Aorta (tissue), 5 donors: Measurements from ENCODE around the gene RSRC1. TPM values are rescaled to one million over a fixed set of nuclear protein-coding genes. Genes with fewer than 3 reads are reported as not detected.
A peak's percentile ranks its signal among the peaks of the same experiment; 100 is the strongest.
"Not testable (repeated sequence)": the region's sequence is repeated elsewhere in the genome, so short reads cannot be mapped to it uniquely, and the experiment has no call there.

Experiments
- ATAC-seq: fragments of 200-7000 bp; cut with Tn5 transposase; one replicate; pipeline ENCODE4 v1.9.1; 2022; ENCODE audit warnings: moderate library complexity; ENCODE audit not compliant: low FRiP score
- DNase-seq, 2 donors: peaks; one replicate each; pipeline ENCODE4 v3.0.0-alpha.2; 2020
- H3K27ac ChIP-seq, 2 donors: one replicate each; pipeline ENCODE4 v1.5.1; 2013; ENCODE audit warnings: low read length in 2 of 2, mild to moderate bottlenecking in 2 of 2, moderate library complexity in 2 of 2, control low read depth in 1 of 2, inconsistent platforms in 1 of 2, low read depth in 1 of 2
- H3K27me3 ChIP-seq, 2 donors: one replicate each; pipeline ENCODE4 v1.6.1; 2013; ENCODE audit warnings: control low read depth in 1 of 2, low read length in 1 of 2, mild to moderate bottlenecking in 1 of 2, moderate library complexity in 1 of 2; ENCODE audit not compliant: insufficient read depth in 2 of 2, control insufficient read depth in 1 of 2
- H3K36me3 ChIP-seq, 2 donors: one replicate each; pipeline ENCODE4 v1.6.1; 2013; ENCODE audit warnings: control low read depth in 1 of 2, low read length in 1 of 2, mild to moderate bottlenecking in 1 of 2; ENCODE audit not compliant: insufficient read depth in 2 of 2, control insufficient read depth in 1 of 2
- H3K4me1 ChIP-seq, 2 donors: one replicate each; pipeline ENCODE4 v1.6.1; 2013; ENCODE audit warnings: low read length in 2 of 2, control low read depth in 1 of 2, mild to moderate bottlenecking in 1 of 2, moderate library complexity in 1 of 2; ENCODE audit not compliant: insufficient read depth in 2 of 2, control insufficient read depth in 1 of 2
- H3K4me3 ChIP-seq, 2 donors: one replicate each; pipeline ENCODE4 v1.5.1; 2013; ENCODE audit warnings: low read length in 2 of 2, control low read depth in 1 of 2, mild to moderate bottlenecking in 1 of 2
- H3K9me3 ChIP-seq: one replicate; pipeline ENCODE4 v1.6.1; 2013; ENCODE audit warnings: mild to moderate bottlenecking, low read length; ENCODE audit not compliant: control insufficient read depth
- WGBS, 2 donors: extraction: QIAGEN DNeasy Blood & Tissue Kit; methylation state at CpG; one replicate each; pipeline ENCODE4 v1.1.7; 2013; 5-methylcytosine and 5-hydroxymethylcytosine counted together
- intact Hi-C, 2 donors: fragments of 100-400 bp; cut with DNase I; formaldehyde crosslinking; loops; one replicate each; pipeline versions ENCODE4 v1.14.2 to v1.15.0; 2022
- long read RNA-seq, 2 donors: library from polyadenylated mRNA; unstranded; transcript quantifications; one replicate each; pipeline ENCODE4 v2.0.0, GENCODE V29; 2020 to 2021
- polyA plus RNA-seq, 2 donors: library from polyadenylated mRNA; stranded (reverse); fragments of 200-250 nt; gene quantifications; one replicate each; pipeline ENCODE4 v1.2.3, GENCODE V29; 2013
- total RNA-seq, 2 donors: library from RNA; stranded (reverse); fragmentation: NEBNext Ultra II Directional; extraction: Animal tissue kit (Norgen Biotek cat#: 25700); gene quantifications; one replicate each; pipeline ENCODE4 v1.2.1, GENCODE V29; 2021
- donor health status: healthy with polysubstance abuse.
- donor health status: Bipolar disorder and iron deficiency.
- donor health status: DM: no; HTN: no; CAD: no.
- donor health status: DM: no; HTN: no; CAD: no.
- donor health status: DM: yes; HTN: yes; CAD: no.

RSRC1 gene, protein sequence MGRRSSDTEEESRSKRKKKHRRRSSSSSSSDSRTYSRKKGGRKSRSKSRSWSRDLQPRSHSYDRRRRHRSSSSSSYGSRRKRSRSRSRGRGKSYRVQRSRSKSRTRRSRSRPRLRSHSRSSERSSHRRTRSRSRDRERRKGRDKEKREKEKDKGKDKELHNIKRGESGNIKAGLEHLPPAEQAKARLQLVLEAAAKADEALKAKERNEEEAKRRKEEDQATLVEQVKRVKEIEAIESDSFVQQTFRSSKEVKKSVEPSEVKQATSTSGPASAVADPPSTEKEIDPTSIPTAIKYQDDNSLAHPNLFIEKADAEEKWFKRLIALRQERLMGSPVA
- 10 to 100 TPM; 30.7 to 39.4 TPM for total RNA-seq
- 10 to 100 TPM; 17.3 to 26.2 TPM for polyA plus RNA-seq
- long read RNA-seq, donor 1, partial matches to known transcripts, result 4 of 13 reads
- long read RNA-seq, donor 1, other reads (novel, unspliced or antisense), result 2 of 13 reads
- long read RNA-seq, donor 2, partial matches to known transcripts, result 1 of 8 reads
- long read RNA-seq, donor 2, other reads (novel, unspliced or antisense), result 6 of 8 reads

DNA sequence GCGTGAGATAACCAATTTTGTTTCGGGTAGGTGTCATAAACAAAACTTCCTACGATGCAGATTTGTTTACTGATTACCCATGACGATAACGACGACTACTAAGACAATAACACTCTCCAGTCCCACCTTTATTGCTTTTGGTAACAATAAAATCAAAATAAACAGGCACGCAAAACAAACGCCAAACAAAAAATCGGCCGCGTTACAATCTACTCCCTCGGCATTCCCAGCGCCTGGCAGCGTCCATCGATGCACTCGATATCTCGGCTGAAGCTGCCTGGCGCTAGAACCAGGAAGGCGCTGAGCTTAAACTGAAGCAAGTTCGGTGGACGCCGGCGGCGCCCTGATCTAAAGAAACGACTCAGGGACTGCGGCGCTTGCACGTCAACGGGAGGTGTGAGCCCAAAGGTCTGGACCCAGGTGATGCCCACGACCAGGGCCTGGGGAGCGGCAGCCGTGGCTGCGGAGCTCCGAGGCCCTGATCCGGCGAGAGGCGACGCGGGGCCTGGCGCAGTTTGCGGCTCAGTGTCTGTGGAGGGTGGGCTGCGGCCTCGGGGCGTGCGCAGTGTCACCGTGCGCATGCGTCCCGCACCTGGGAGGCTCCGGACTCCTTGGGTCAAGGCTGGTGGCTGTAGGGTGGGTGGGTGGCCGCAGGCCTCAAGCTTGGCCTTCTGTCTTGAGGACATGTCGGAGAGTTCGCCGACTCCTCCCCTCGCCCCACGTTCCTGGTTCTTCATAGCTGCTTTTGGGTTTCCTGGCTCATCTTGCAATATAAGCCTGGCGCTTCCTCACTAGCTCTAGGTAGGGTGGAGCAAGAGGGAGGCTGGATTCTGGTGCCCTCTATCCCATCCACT, at the start of gene RSRC1:
TSS of gene RSRC1 (plus strand) at position 286 of the 854 bp plus-strand sequence. CDS start 12,016 bp downstream, outside the sequence.
- peak within 1 kb of the TSS; percentile 89 to 92 for H3K4me3 ChIP-seq
- H3K27ac ChIP-seq, result peak within 1 kb of the TSS in 1 of 2 donors; percentile 11
- H3K27me3 ChIP-seq, result no peaks in the 10 kb centered on the region
- intact Hi-C loops, result loop anchor here in 1 of 2 donors (1.0 kb wide), 1 partner anchor 491 kb away; no protein-coding TSS in a partner anchor
- no peaks in the 10 kb centered on the region for H3K36me3 ChIP-seq
- no peaks in the 10 kb centered on the region for H3K4me1 ChIP-seq
- ATAC-seq, result peak; percentile 94
- H3K9me3 ChIP-seq, result no peaks in the 10 kb centered on the region
- peak; percentile 91 to 94 for DNase-seq
- 0% methylated on average over 40 to 57 of the region's 57 CpGs for WGBS, 2 donors

DNA sequence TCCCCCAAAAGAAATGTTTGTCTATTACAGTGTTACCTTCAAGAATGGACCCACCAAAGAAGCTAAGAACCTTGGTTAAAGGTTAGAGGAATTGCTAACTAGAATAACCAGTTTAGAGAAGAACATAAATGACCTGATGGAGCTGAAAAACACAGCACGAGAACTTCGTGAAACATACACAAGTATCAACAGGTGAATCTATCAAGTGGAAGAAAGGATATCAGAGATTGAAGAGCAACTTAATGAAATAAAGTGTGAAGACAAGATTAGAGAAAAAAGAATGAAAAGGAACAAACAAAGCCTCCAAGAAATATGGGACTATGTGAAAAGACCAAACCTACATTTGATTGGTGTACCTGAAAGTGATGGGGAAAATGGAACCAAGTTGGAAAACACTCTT, 44.3 kb upstream of the RSRC1 start:
- intact Hi-C loops, H3K36me3 ChIP-seq, H3K27me3 ChIP-seq, DNase-seq, H3K4me1 ChIP-seq, H3K4me3 ChIP-seq, H3K9me3 ChIP-seq, ATAC-seq, H3K27ac ChIP-seq: not testable (repeated sequence)
- 89 to 92% methylated on average over 2 of the region's 2 CpGs for WGBS, 2 donors

DNA sequence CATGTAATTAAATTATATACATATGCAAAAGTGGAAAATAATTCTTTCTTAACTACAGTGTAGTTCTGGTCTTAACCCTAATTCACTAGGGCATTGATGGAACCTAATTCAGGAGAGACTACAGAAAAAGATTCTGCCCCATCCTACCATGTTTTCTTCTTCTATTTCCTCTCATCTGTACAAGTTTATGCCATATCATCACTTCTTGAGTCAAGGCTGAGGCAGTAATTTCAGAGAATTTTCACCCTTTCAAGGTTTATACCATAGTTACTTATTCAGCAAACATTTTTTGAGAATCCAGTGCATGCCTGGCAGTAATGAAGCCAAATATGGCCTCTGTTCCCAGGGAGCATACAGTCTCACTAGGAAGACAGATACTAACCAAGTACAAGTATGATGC, 37.1 kb upstream of the RSRC1 start:
- no peak overlapping the region for H3K27ac ChIP-seq
- no peak for ATAC-seq
- H3K4me3 ChIP-seq, result no peak overlapping the region
- H3K9me3 ChIP-seq, result no peaks in the 10 kb centered on the region
- no peaks in the 10 kb centered on the region for H3K27me3 ChIP-seq
- H3K36me3 ChIP-seq, result no peaks in the 10 kb centered on the region
- intact Hi-C loops, result no loop called here
- no peak for DNase-seq
- H3K4me1 ChIP-seq, result no peaks in the 10 kb centered on the region

DNA sequence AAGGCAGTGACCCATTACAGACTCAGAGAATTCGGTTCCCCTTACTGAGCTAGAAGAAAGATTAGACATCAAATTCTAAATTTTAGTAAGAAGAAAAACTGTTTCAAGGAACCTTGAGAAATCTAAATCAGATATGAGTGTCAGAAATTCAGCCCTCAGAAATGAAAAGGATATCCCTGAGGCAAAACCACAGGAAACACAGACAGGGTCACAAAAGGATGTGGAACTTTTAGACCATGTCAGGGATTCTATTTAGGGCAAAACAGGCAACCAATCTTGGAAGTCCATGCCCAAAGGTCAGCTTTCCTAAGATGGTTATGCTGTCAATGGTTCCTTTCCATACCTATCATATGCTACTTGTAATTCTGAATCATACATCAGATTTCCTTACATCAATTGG, 35.3 kb upstream of the RSRC1 start:
- ATAC-seq (no peak), DNase-seq (no peak)
- 50 to 52% methylated on average over 1 of the region's 1 CpG for WGBS, 2 donors
- H3K36me3 ChIP-seq, result no peaks in the 10 kb centered on the region
- intact Hi-C loops, result no loop called here
- H3K27ac ChIP-seq, result no peak overlapping the region
- H3K4me3 ChIP-seq, result no peak overlapping the region
- no peaks in the 10 kb centered on the region for H3K4me1 ChIP-seq
- no peaks in the 10 kb centered on the region for H3K9me3 ChIP-seq
- no peaks in the 10 kb centered on the region for H3K27me3 ChIP-seq

DNA sequence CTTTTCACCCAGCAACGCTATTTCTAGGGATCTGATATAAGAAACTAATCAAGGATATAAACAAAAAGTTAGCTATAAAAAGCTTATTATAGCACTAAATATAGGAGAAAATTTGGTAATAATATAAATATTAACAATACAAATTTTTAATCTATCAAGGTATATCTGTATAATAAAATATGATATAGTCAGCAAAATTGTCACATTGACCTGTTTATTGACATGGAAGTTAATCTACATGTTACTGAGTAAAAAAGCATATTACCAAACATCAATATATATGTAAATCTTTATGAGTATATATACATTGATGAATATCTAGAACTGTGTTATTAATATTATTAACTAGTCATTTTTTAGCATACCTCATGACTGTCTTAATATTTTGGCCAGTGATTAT, 30.3 kb upstream of the RSRC1 start:
- H3K4me3 ChIP-seq, result no peak overlapping the region
- H3K27ac ChIP-seq, result no peak overlapping the region
- no peaks in the 10 kb centered on the region for H3K27me3 ChIP-seq
- no peaks in the 10 kb centered on the region for H3K36me3 ChIP-seq
- ATAC-seq (no peak), DNase-seq (no peak)
- 75 to 80% methylated on average over 1 of the region's 1 CpG for WGBS, 2 donors
- intact Hi-C loops, result no loop called here
- no peaks in the 10 kb centered on the region for H3K9me3 ChIP-seq
- H3K4me1 ChIP-seq, result no peaks in the 10 kb centered on the region

DNA sequence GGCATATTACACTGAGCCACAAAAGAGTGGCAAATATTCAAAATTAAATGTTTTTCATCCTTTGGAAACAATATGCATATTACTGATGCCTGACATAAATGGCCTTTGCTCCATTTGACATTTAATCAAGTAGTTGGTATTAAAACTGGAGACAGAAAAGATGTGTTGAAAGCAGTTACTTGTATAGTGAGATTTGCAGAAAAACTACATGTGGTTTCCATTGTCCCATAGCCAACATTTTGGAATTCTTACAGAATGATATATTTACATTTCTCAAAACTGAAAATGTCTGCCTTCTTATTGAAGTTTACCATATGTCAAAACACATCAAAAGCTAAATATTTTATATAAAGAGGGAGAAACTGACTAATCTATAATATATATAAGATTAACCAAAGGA, 25.2 kb upstream of the RSRC1 start:
- H3K27ac ChIP-seq, result no peak overlapping the region
- H3K27me3 ChIP-seq, result no peaks in the 10 kb centered on the region
- H3K4me1 ChIP-seq, result no peaks in the 10 kb centered on the region
- no peak for DNase-seq
- H3K4me3 ChIP-seq, result no peak overlapping the region
- H3K36me3 ChIP-seq, result no peaks in the 10 kb centered on the region
- no peak for ATAC-seq
- intact Hi-C loops, result no loop called here
- H3K9me3 ChIP-seq, result no peaks in the 10 kb centered on the region

DNA sequence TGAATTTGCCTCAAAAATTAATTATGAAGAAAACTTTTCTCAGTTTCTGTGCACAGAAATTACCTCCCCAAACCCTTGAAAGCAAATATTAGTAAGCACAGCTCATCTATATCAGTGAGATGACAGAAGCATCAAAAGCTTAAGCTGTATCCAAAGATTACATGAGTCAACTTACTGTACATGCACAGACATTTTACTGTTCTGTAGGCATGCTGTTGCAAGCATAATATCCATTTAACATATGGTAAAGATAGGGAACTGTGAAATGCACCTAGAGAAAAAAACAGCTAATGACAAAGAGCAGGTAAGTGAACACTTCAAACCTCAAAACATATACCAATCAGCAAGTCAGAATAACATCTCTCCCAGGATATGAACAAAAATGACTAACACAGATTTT, 24.5 kb upstream of the RSRC1 start:
- H3K36me3 ChIP-seq, result no peaks in the 10 kb centered on the region
- intact Hi-C loops, result no loop called here

DNA sequence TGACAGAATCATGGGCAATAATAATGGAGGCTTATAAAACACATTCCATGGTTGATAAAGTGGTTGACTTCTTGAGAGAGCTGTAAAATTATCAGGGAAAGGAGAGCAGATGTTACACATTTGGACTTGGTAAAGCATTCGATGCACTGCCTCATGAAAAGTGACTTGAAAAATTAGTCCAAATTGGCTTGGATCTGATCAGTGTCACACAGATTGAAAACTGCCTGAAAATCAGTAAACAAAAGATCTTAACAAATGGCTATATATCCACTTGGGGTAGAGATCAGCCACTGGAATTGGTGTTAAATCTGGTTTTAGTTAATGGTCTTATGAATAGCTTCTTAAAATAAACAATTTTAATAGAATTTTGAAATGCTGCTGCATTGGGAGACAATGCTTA, 24.0 kb upstream of the RSRC1 start:
- Histone ChIP-seq H3K27ac (no peak overlapping the region), H3K9me3 (no peaks in the 10 kb centered on the region), H3K4me1 (no peaks in the 10 kb centered on the region), H3K36me3 (no peaks in the 10 kb centered on the region), H3K4me3 (no peak overlapping the region), H3K27me3 (peaks cover 0 to 2% of the 10 kb centered on the region in 2 donors)
- whole genome bisulfite sequencing, 2 donors, result 56 to 68% methylated on average over 1 of the region's 1 CpG
- intact Hi-C loops, result no loop called here
- DNase-seq, result no peak
- no peak for ATAC-seq

More for the DNA sequence above, 24.5 kb upstream of the RSRC1 start:
- DNase-seq, result no peak
- Histone ChIP-seq H3K27me3 (no peaks in the 10 kb centered on the region), H3K4me1 (no peaks in the 10 kb centered on the region), H3K9me3 (no peaks in the 10 kb centered on the region), H3K4me3 (no peak overlapping the region), H3K27ac (no peak overlapping the region)
- no peak for ATAC-seq
